HEK293 (cell line): ENCODE results near the gene SLC2A11.

ENCODE experiments used
- CTCF ChIA-PET: fragments of 350-600 bp; formaldehyde crosslinking; extraction: SDS; loops from one replicate; lab custom pipeline; 2021; ENCODE audit warnings: antibody characterized with exemption; lab: Yijun Ruan, JAX
- POLR2A ChIA-PET: fragments of 300-600 bp; formaldehyde crosslinking; extraction: SDS; loops from one replicate; lab custom pipeline; 2020; ENCODE audit warnings: antibody characterized with exemption, inconsistent platforms; lab: Yijun Ruan, JAX
- H3K27ac ChIP-seq: fragments of 200-500 bp; sonication (Bioruptor generic); 2 replicates; pipeline ENCODE4 v1.5.1; 2014; ENCODE audit warnings: low read depth, low read length, control low read depth, inconsistent platforms; ENCODE audit errors: extremely low read depth
- H3K36me3 ChIP-seq, 2 experiments: fragments of 200-500 bp in 1 of 2; sonication (Bioruptor generic) in 1 of 2; 1 replicate in 1 of 2; 2 replicates in 1 of 2; pipeline ENCODE4 v1.5.1; 2014 to 2017; ENCODE audit warnings: inconsistent platforms in 2 of 2, low read length in 2 of 2; ENCODE audit not compliant: control insufficient read depth in 2 of 2, insufficient read depth in 1 of 2
- H3K4me1 ChIP-seq: fragments of 200-500 bp; sonication (Bioruptor generic); 2 replicates; pipeline ENCODE4 v1.5.1; 2014; ENCODE audit warnings: mild to moderate bottlenecking, low read length, inconsistent platforms; ENCODE audit not compliant: control insufficient read depth, insufficient read depth
- H3K4me3 ChIP-seq: 2 replicates; pipeline ENCODE4 v1.5.1; 2011; ENCODE audit warnings: low read depth, mild to moderate bottlenecking, control low read depth, low read length, moderate library complexity
- H3K9me3 ChIP-seq: fragments of 200-500 bp; sonication (Bioruptor generic); 2 replicates; pipeline ENCODE4 v1.5.1; 2014; ENCODE audit warnings: low read depth, low read length, inconsistent platforms; ENCODE audit not compliant: control insufficient read depth, insufficient read depth
- BCL11B ChIP-seq: fragments of 450-650 bp; formaldehyde crosslinking; IDR thresholded peaks from 2 replicates; pipeline ENCODE4 v1.5.1; 2016; ENCODE audit warnings: low read depth, missing biosample characterization, missing genetic modification characterization
- FEZF1 ChIP-seq: fragments of 450-650 bp; formaldehyde crosslinking; IDR thresholded peaks from 2 replicates; pipeline ENCODE4 v1.5.1; 2016; ENCODE audit warnings: missing biosample characterization, missing genetic modification characterization
- GLIS1 ChIP-seq: fragments of 450-650 bp; formaldehyde crosslinking; IDR thresholded peaks from 2 replicates; pipeline ENCODE4 v1.5.1; 2016; ENCODE audit warnings: missing biosample characterization, missing genetic modification characterization
- HIC1 ChIP-seq: fragments of 450-650 bp; formaldehyde crosslinking; IDR thresholded peaks from 2 replicates; pipeline ENCODE4 v1.5.1; 2016; ENCODE audit warnings: missing biosample characterization, missing genetic modification characterization
- HOXD13 ChIP-seq: sonication (generic); formaldehyde crosslinking; IDR thresholded peaks from 2 replicates; pipeline ENCODE4 v1.8.0; 2022; ENCODE audit warnings: missing genetic modification reagents, borderline replicate concordance
- KLF1 ChIP-seq: fragments of 450-650 bp; formaldehyde crosslinking; IDR thresholded peaks from 2 replicates; pipeline ENCODE4 v1.5.1; 2016; ENCODE audit warnings: missing biosample characterization, missing genetic modification characterization
- KLF10 ChIP-seq: fragments of 450-650 bp; IDR thresholded peaks from 2 replicates; pipeline ENCODE4 v1.5.1; 2018; ENCODE audit warnings: missing biosample characterization, mild to moderate bottlenecking, missing genetic modification characterization
- KLF17 ChIP-seq: fragments of 450-650 bp; formaldehyde crosslinking; IDR thresholded peaks from 2 replicates; pipeline ENCODE4 v1.5.1; 2016; ENCODE audit warnings: missing biosample characterization, missing genetic modification characterization
- OSR2 ChIP-seq: fragments of 450-650 bp; formaldehyde crosslinking; IDR thresholded peaks from 2 replicates; pipeline ENCODE4 v1.5.1; 2016; ENCODE audit warnings: missing biosample characterization, missing genetic modification characterization
- SP2 ChIP-seq: fragments of 450-650 bp; formaldehyde crosslinking; IDR thresholded peaks from 2 replicates; pipeline ENCODE4 v1.5.1; 2016; ENCODE audit warnings: missing biosample characterization, missing genetic modification characterization
- SP3 ChIP-seq: fragments of 450-650 bp; formaldehyde crosslinking; IDR thresholded peaks from 2 replicates; pipeline ENCODE4 v1.5.1; 2016; ENCODE audit warnings: missing biosample characterization, missing genetic modification characterization
- YY2 ChIP-seq: fragments of 450-650 bp; formaldehyde crosslinking; IDR thresholded peaks from 2 replicates; pipeline ENCODE4 v1.5.1; 2016; ENCODE audit warnings: missing biosample characterization, missing genetic modification characterization
- ZBTB20 ChIP-seq: fragments of 450-650 bp; formaldehyde crosslinking; IDR thresholded peaks from 2 replicates; pipeline ENCODE4 v1.5.1; 2016; ENCODE audit warnings: missing biosample characterization, missing genetic modification characterization
- ZBTB21 ChIP-seq: fragments of 450-650 bp; formaldehyde crosslinking; IDR thresholded peaks from 2 replicates; pipeline ENCODE4 v1.5.1; 2017; ENCODE audit warnings: missing biosample characterization, missing genetic modification characterization
- ZBTB49 ChIP-seq: fragments of 450-650 bp; formaldehyde crosslinking; IDR thresholded peaks from 2 replicates; pipeline ENCODE4 v1.5.1; 2016; ENCODE audit warnings: missing biosample characterization, missing genetic modification characterization, low read depth
- ZEB2 ChIP-seq: fragments of 450-650 bp; formaldehyde crosslinking; IDR thresholded peaks from 2 replicates; pipeline ENCODE4 v1.5.1; 2016; ENCODE audit warnings: missing biosample characterization, missing genetic modification characterization
- ZFP69B ChIP-seq: fragments of 450-650 bp; formaldehyde crosslinking; IDR thresholded peaks from 2 replicates; pipeline ENCODE4 v1.5.1; 2016; ENCODE audit warnings: missing biosample characterization, missing genetic modification characterization
- ZIC2 ChIP-seq: fragments of 450-650 bp; formaldehyde crosslinking; IDR thresholded peaks from 2 replicates; pipeline ENCODE4 v1.5.1; 2016; ENCODE audit warnings: missing biosample characterization, missing genetic modification characterization
- ZNF114 ChIP-seq: fragments of 450-650 bp; formaldehyde crosslinking; IDR thresholded peaks from 2 replicates; pipeline ENCODE4 v1.5.0; 2017; ENCODE audit warnings: missing biosample characterization, missing genetic modification characterization
- ZNF121 ChIP-seq: fragments of 450-650 bp; formaldehyde crosslinking; IDR thresholded peaks from 2 replicates; pipeline ENCODE4 v1.5.1; 2016; ENCODE audit warnings: missing biosample characterization, missing genetic modification characterization
- ZNF174 ChIP-seq: fragments of 450-650 bp; formaldehyde crosslinking; IDR thresholded peaks from 2 replicates; pipeline ENCODE4 v1.5.0; 2017; ENCODE audit warnings: missing biosample characterization, mild to moderate bottlenecking, missing genetic modification characterization
- ZNF350 ChIP-seq: fragments of 450-650 bp; formaldehyde crosslinking; IDR thresholded peaks from 2 replicates; pipeline ENCODE4 v1.5.0; 2017; ENCODE audit warnings: missing biosample characterization, mild to moderate bottlenecking, missing genetic modification characterization
- ZNF513 ChIP-seq: fragments of 450-650 bp; IDR thresholded peaks from 2 replicates; pipeline ENCODE4 v1.5.1; 2018; ENCODE audit warnings: missing biosample characterization, missing genetic modification characterization
- ZNF529 ChIP-seq: fragments of 450-650 bp; formaldehyde crosslinking; IDR thresholded peaks from 2 replicates; pipeline ENCODE4 v1.5.1; 2017; ENCODE audit warnings: missing genetic modification characterization, missing biosample characterization; ENCODE audit not compliant: insufficient replicate concordance
- ZNF558 ChIP-seq: fragments of 450-650 bp; formaldehyde crosslinking; IDR thresholded peaks from 2 replicates; pipeline ENCODE4 v1.5.1; 2016; ENCODE audit warnings: missing biosample characterization, missing genetic modification characterization
- ZNF639 ChIP-seq: fragments of 450-650 bp; formaldehyde crosslinking; IDR thresholded peaks from 2 replicates; pipeline ENCODE4 v1.5.1; 2016; ENCODE audit warnings: missing biosample characterization, missing genetic modification characterization
- ZNF664 ChIP-seq: fragments of 450-650 bp; formaldehyde crosslinking; IDR thresholded peaks from 2 replicates; pipeline ENCODE4 v1.5.1; 2016; ENCODE audit warnings: missing biosample characterization, missing genetic modification characterization
- ZSCAN23 ChIP-seq: fragments of 450-650 bp; formaldehyde crosslinking; IDR thresholded peaks from 2 replicates; pipeline ENCODE4 v1.5.1; 2016; ENCODE audit warnings: missing biosample characterization, missing genetic modification characterization
- ZSCAN5A ChIP-seq: fragments of 450-650 bp; formaldehyde crosslinking; IDR thresholded peaks from 2 replicates; pipeline ENCODE4 v1.5.1; 2016; ENCODE audit warnings: missing biosample characterization, missing genetic modification characterization

The SLC2A11 gene

GRCh38 chr22:23856721-23857605 is 712 bp upstream of the SLC2A11 start (continued):
- TF ChIP-seq HIC1 (tag by site-specific recombination) (no peak), SP3 (tag by site-specific recombination) (0 out of 2 replicates have a peak, but pooled peaks have one; percentile 14), KLF1 (tag by site-specific recombination) (0 out of 2 replicates have a peak, but pooled peaks have one; percentile 10), ZNF529 (tag by site-specific recombination) (no peak), OSR2 (tag by site-specific recombination) (no peak), ZNF121 (no peak), ZNF558 (tag by site-specific recombination) (no peak), HOXD13 (CRISPR knock-in tag) (no peak), FEZF1 (tag by site-specific recombination) (no peak), ZBTB49 (tag by site-specific recombination) (no peak), ZSCAN23 (tag by site-specific recombination) (no peak), ZNF174 (no peak), ZNF664 (tag by site-specific recombination) (no peak), ZBTB20 (tag by site-specific recombination) (peak; percentile 31; the same call in 1 of the 2 replicates), GLIS1 (tag by site-specific recombination) (peak; percentile 2; the same call in 1 of the 2 replicates), ZNF513 (no peak), ZEB2 (tag by site-specific recombination) (0 out of 2 replicates have a peak, but pooled peaks have one; percentile 40), KLF10 (no peak), YY2 (tag by site-specific recombination) (no peak), ZIC2 (tag by site-specific recombination) (no peak), BCL11B (no peak), ZNF350 (no peak)

GRCh38 chr22:23858484-23858815 is 775 bp downstream of the SLC2A11 start:
- Histone ChIP-seq H3K4me1 (peaks cover 7% of the 10 kb centered on the region; the same call in 1 of the 2 replicates), H3K36me3 (no peaks in the 10 kb centered on the region), H3K9me3 (no peaks in the 10 kb centered on the region), H3K27ac (peak overlapping the region; percentile 87), H3K4me3 (peak overlapping the region; percentile 64)
- ChIA-PET CTCF (interaction anchor here (0.5 to 2.4 kb wide), 11 partner anchors 9 to 472 kb away, joined by 3 to 25 read pairs (median 3); partner anchors contain the start of genes CHCHD10 and MIF), POLR2A (interaction anchor here (0.5 to 1.7 kb wide), 6 partner anchors 9 to 239 kb away, joined by 3 to 61 read pairs (median 6); partner anchors contain the start of gene MIF)
- TF ChIP-seq KLF17 (tag by site-specific recombination) (no peak), ZFP69B (tag by site-specific recombination) (no peak), ZBTB21 (tag by site-specific recombination) (no peak), ZSCAN5A (tag by site-specific recombination) (no peak), ZNF114 (tag by site-specific recombination) (no peak), SP2 (tag by site-specific recombination) (no peak), KLF10 (no peak), ZNF639 (no peak)
